Small intestine (tissue), 7 donors: Measurements from ENCODE around the gene IL1RL2. TPM values are rescaled to one million over a fixed set of nuclear protein-coding genes. Genes with fewer than 3 reads are reported as not detected.

ENCODE experiments used
- DNase-seq, 2 donors: peaks; one replicate each; pipeline versions ENCODE4 v3.0.0 to v3.0.0-alpha.2; 2013
- FAIRE-seq: peaks from 2 replicates; lab custom pipeline; 2012; peaks lifted over from hg19 to GRCh38; lab: Jason Lieb, UNC
- H3K27ac ChIP-seq, 3 donors: one replicate each; pipeline ENCODE4 v1.5.1; 2013; ENCODE audit warnings: low read length in 2 of 3, mild to moderate bottlenecking in 2 of 3, control low read depth in 1 of 3, inconsistent platforms in 1 of 3, low read depth in 1 of 3, moderate library complexity in 1 of 3
- H3K27me3 ChIP-seq, 3 donors: one replicate each; pipeline ENCODE4 v1.6.1; 2013; ENCODE audit warnings: low read length in 3 of 3, inconsistent platforms in 1 of 3; ENCODE audit not compliant: control insufficient read depth in 3 of 3, insufficient read depth in 3 of 3
- H3K36me3 ChIP-seq, 3 donors: one replicate each; pipeline ENCODE4 v1.6.1; 2013; ENCODE audit warnings: low read length in 3 of 3, inconsistent platforms in 1 of 3, low read depth in 1 of 3, mild to moderate bottlenecking in 1 of 3, moderate library complexity in 1 of 3; ENCODE audit not compliant: control insufficient read depth in 3 of 3, insufficient read depth in 2 of 3
- H3K4me1 ChIP-seq, 3 donors: one replicate each; pipeline ENCODE4 v1.6.1; 2013; ENCODE audit warnings: low read length in 2 of 3, inconsistent platforms in 1 of 3, low read depth in 1 of 3, mild to moderate bottlenecking in 1 of 3, moderate library complexity in 1 of 3; ENCODE audit not compliant: control insufficient read depth in 3 of 3, insufficient read depth in 2 of 3
- H3K4me3 ChIP-seq, 3 donors: one replicate each; pipeline ENCODE4 v1.5.1; 2013; ENCODE audit warnings: low read length in 3 of 3, control low read depth in 1 of 3, inconsistent platforms in 1 of 3, low read depth in 1 of 3, mild to moderate bottlenecking in 1 of 3, moderate library complexity in 1 of 3
- H3K9me3 ChIP-seq, 2 donors: one replicate each; pipeline ENCODE4 v1.6.1; 2013; ENCODE audit warnings: low read depth in 1 of 2, low read length in 1 of 2; ENCODE audit not compliant: control insufficient read depth in 2 of 2, insufficient read depth in 1 of 2
- WGBS, 3 donors: extraction: QIAGEN DNeasy Blood & Tissue Kit; methylation state at CpG; one replicate each; pipeline ENCODE4 v1.1.7; 2013; 5-methylcytosine and 5-hydroxymethylcytosine counted together
- polyA plus RNA-seq, 4 donors: library from polyadenylated mRNA; stranded (reverse) in 3 of 4; unstranded in 1 of 4; fragments of 200-250 nt in 3 of 4; fragments of 120-200 nt in 1 of 4; gene quantifications; one replicate each; pipeline versions ENCODE4 v1.2.1 to v1.2.3, GENCODE V29; 2013
- donor health status: healthy with polysubstance abuse.
- donor health status: control.
- donor health status: control.
- donor health status: Bipolar disorder and iron deficiency.
- donor health status: healthy.

Gene IL1RL2
- polyA plus RNA-seq, 4 donors: 0.25 to 0.34 TPM; not detected in 2

- DNase-seq (no peak), FAIRE-seq (no peak)
- peak overlapping the region in 1 of 3 donors; percentile 9 for H3K27ac ChIP-seq
- peaks cover 0 to 8% of the 10 kb centered on the region in 2 donors for H3K9me3 ChIP-seq
- H3K4me3 ChIP-seq: no peak overlapping the region
- H3K4me1 ChIP-seq: peaks cover 0 to 8% (median 0%) of the 10 kb centered on the region in 3 donors
- WGBS, 3 donors: 84 to 90% (median 85%) methylated on average over 6 of the region's 6 CpGs
- H3K27me3 ChIP-seq: no peaks in the 10 kb centered on the region
- H3K36me3 ChIP-seq: peaks cover 0 to 13% (median 0%) of the 10 kb centered on the region in 3 donors
Observed at GRCh38 chr2:102154364-102154763, 32.5 kb upstream of the IL1RL2 start.

GRCh38 chr2:102154946-102155702 lies 31.7 kb upstream of the IL1RL2 start:
- H3K27ac ChIP-seq: peak overlapping the region; percentile 9 to 86 (median 30)
- H3K4me1 ChIP-seq: peaks cover 0 to 8% (median 0%) of the 10 kb centered on the region in 3 donors
- FAIRE-seq (no peak), DNase-seq (no peak)
- WGBS, 3 donors: 65 to 77% (median 69%) methylated on average over 7 of the region's 7 CpGs
- no peaks in the 10 kb centered on the region for H3K27me3 ChIP-seq
- no peaks in the 10 kb centered on the region for H3K9me3 ChIP-seq
- H3K4me3 ChIP-seq: no peak overlapping the region
- peaks cover 0 to 8% (median 0%) of the 10 kb centered on the region in 3 donors for H3K36me3 ChIP-seq

- FAIRE-seq (no peak), DNase-seq (peak in 1 of 2 donors; percentile 61)
- peak overlapping the region in 2 of 3 donors; percentile 9 to 86 for H3K27ac ChIP-seq
- H3K36me3 ChIP-seq: peaks cover 0 to 8% (median 0%) of the 10 kb centered on the region in 3 donors
- WGBS, 3 donors: 26 to 51% (median 37%) methylated on average over 6 of the region's 6 CpGs
- H3K4me3 ChIP-seq: no peak overlapping the region
- no peaks in the 10 kb centered on the region for H3K9me3 ChIP-seq
- H3K4me1 ChIP-seq: peaks cover 0 to 8% (median 0%) of the 10 kb centered on the region in 3 donors
- H3K27me3 ChIP-seq: no peaks in the 10 kb centered on the region
Observed at GRCh38 chr2:102155703-102156515, 30.9 kb upstream of the IL1RL2 start.

GRCh38 chr2:102158011-102158755 lies 28.6 kb upstream of the IL1RL2 start:
- peaks cover 0 to 6% (median 0%) of the 10 kb centered on the region in 3 donors for H3K36me3 ChIP-seq
- no peaks in the 10 kb centered on the region for H3K27me3 ChIP-seq
- DNase-seq (no peak), FAIRE-seq (no peak)
- peaks cover 0 to 8% (median 0%) of the 10 kb centered on the region in 3 donors for H3K4me1 ChIP-seq
- peak overlapping the region in 1 of 3 donors; percentile 12 for H3K27ac ChIP-seq
- no peaks in the 10 kb centered on the region for H3K9me3 ChIP-seq
- no peak overlapping the region for H3K4me3 ChIP-seq

GRCh38 chr2:102159295-102159694 lies 27.5 kb upstream of the IL1RL2 start:
- Histone ChIP-seq H3K36me3 (peaks cover 0 to 6% (median 0%) of the 10 kb centered on the region in 3 donors), H3K27me3 (no peaks in the 10 kb centered on the region), H3K4me1 (peaks cover 0 to 8% (median 0%) of the 10 kb centered on the region in 3 donors), H3K9me3 (no peaks in the 10 kb centered on the region), H3K4me3 (no peak overlapping the region), H3K27ac (peak overlapping the region in 1 of 3 donors; percentile 12)
- FAIRE-seq: no peak
- 39 to 60% (median 57%) methylated on average over 1 of the region's 1 CpG for WGBS, 3 donors
- no peak for DNase-seq

- H3K36me3 ChIP-seq: no peaks in the 10 kb centered on the region
- WGBS, 3 donors: 13 to 30% (median 18%) methylated on average over 4 of the region's 4 CpGs
- H3K27me3 ChIP-seq: no peaks in the 10 kb centered on the region
- H3K9me3 ChIP-seq: no peaks in the 10 kb centered on the region
- no peak overlapping the region for H3K27ac ChIP-seq
- H3K4me3 ChIP-seq: no peak overlapping the region
- FAIRE-seq (no peak), DNase-seq (peak; percentile 25 to 60)
- no peaks in the 10 kb centered on the region for H3K4me1 ChIP-seq
Observed at GRCh38 chr2:102166189-102166845, 20.5 kb upstream of the IL1RL2 start.

GRCh38 chr2:102168026-102168771 lies 18.6 kb upstream of the IL1RL2 start:
- Histone ChIP-seq H3K9me3 (no peaks in the 10 kb centered on the region), H3K4me1 (no peaks in the 10 kb centered on the region), H3K4me3 (no peak overlapping the region), H3K36me3 (no peaks in the 10 kb centered on the region), H3K27ac (no peak overlapping the region), H3K27me3 (no peaks in the 10 kb centered on the region)
- no peak for FAIRE-seq
- 83 to 90% (median 85%) methylated on average over 5 of the region's 5 CpGs for WGBS, 3 donors
- no peak for DNase-seq
